ENCODE data around the gene GLP1R.

The GLP1R gene

GRCh38 chr6:39047434-39048327 is 900 bp upstream of the GLP1R start:
- no peak for DNase-seq

GRCh38 chr6:39049575-39050283 is 1.1 kb downstream of the GLP1R start:
- no peak for DNase-seq

GRCh38 chr6:39050453-39051112 is 2.0 kb downstream of the GLP1R start:
- no peak for DNase-seq

- DNase-seq: no peak
Observed at GRCh38 chr6:39051399-39052122, 3.0 kb downstream of the GLP1R start.

- no peak for DNase-seq
Observed at GRCh38 chr6:39053016-39053624, 4.5 kb downstream of the GLP1R start.

GRCh38 chr6:39053854-39054576 is 5.4 kb downstream of the GLP1R start:
- no peak for DNase-seq

- no peak for DNase-seq
Observed at GRCh38 chr6:39054577-39055142, 6.1 kb downstream of the GLP1R start.

- no peak for DNase-seq
Observed at GRCh38 chr6:39055661-39056060, 7.1 kb downstream of the GLP1R start.

- no peak for DNase-seq
Observed at GRCh38 chr6:39056191-39056590, 7.6 kb downstream of the GLP1R start.

GRCh38 chr6:39056681-39057080 is 8.1 kb downstream of the GLP1R start:
- DNase-seq: no peak

GRCh38 chr6:39057251-39058155 is 8.9 kb downstream of the GLP1R start:
- no peak for DNase-seq

- DNase-seq: no peak
Observed at GRCh38 chr6:39058471-39059147, 10.0 kb downstream of the GLP1R start.

GRCh38 chr6:39059496-39060310 is 11.1 kb downstream of the GLP1R start:
- no peak for DNase-seq

- DNase-seq: no peak
Observed at GRCh38 chr6:39060467-39061160, 12.0 kb downstream of the GLP1R start.

- no peak for DNase-seq
Observed at GRCh38 chr6:39061182-39061581, 12.6 kb downstream of the GLP1R start.

GRCh38 chr6:39061588-39061987 is 13.0 kb downstream of the GLP1R start:
- DNase-seq: no peak

- no peak for DNase-seq
Observed at GRCh38 chr6:39062014-39062740, 13.6 kb downstream of the GLP1R start.
